ENCODE measurements around the gene LAMA4. TPM values are rescaled to one million over a fixed set of nuclear protein-coding genes. Genes with fewer than 3 reads are reported as not detected.

Gene LAMA4
- polyA plus RNA-seq, 2 of the 4 experiments (the other 2 are of a cell fraction) = 1.0 to 3.1 TPM

DNA sequence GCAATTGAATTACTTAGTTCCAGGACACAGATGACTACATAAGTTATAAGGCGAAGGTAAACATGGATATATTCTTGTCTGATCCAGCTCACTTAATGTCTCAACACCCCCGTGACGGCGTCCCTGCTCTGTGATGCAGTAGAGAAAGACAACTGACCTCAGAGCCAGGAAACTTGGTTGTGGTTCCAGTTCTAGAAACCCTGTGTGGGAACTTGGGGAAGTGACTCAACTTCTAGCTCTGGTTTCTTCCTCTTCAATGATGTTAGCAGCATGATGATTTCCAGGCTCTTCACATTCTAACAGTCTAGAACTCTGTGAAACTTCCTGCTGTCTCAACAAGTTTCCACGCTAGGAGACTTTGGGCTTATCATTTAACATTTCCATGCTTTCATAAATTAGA is 18.4 kb downstream of the LAMA4 start:
- Histone ChIP-seq H3K4me2 (no peak overlapping the region), H3K4me1 (peaks cover 15% of the 10 kb centered on the region; the same call in 1 of the 3 replicates), H3K4me3 (no peak overlapping the region), H3K9me3 (no peaks in the 10 kb centered on the region), H3K27ac (no peak overlapping the region; a peak in 1 of 6 replicates)
- DNase-seq (ENCODE audit: low read depth in 1 of 2, low spot score in 1 of 2) (no peak), FAIRE-seq (no peak), ATAC-seq (no peak)
- ChIA-PET CTCF (interaction anchor here (1.0 kb wide), 1 partner anchor 56 kb away, joined by 3 read pairs; no protein-coding TSS in a partner anchor), POLR2A (no interaction called here)
- TF ChIP-seq CBX8 (IDR thresholded peaks at IDR 0.05) = no peak
- TF ChIP-seq, protein P1, sequence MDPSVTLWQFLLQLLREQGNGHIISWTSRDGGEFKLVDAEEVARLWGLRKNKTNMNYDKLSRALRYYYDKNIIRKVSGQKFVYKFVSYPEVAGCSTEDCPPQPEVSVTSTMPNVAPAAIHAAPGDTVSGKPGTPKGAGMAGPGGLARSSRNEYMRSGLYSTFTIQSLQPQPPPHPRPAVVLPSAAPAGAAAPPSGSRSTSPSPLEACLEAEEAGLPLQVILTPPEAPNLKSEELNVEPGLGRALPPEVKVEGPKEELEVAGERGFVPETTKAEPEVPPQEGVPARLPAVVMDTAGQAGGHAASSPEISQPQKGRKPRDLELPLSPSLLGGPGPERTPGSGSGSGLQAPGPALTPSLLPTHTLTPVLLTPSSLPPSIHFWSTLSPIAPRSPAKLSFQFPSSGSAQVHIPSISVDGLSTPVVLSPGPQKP (IDR thresholded peaks at IDR 0.05; ENCODE audit: low read depth, low read length) = no peak
- TF ChIP-seq GATA3 (IDR thresholded peaks at IDR 0.05; ENCODE audit: borderline replicate concordance) = no peak
- TF ChIP-seq ZFP36 (IDR thresholded peaks at IDR 0.05; ENCODE audit: borderline replicate concordance, partially characterized antibody) = no peak
- no peak for TF ChIP-seq KDM1A (IDR thresholded peaks at IDR 0.05; ENCODE audit: low read depth)
- TF ChIP-seq, protein P2, sequence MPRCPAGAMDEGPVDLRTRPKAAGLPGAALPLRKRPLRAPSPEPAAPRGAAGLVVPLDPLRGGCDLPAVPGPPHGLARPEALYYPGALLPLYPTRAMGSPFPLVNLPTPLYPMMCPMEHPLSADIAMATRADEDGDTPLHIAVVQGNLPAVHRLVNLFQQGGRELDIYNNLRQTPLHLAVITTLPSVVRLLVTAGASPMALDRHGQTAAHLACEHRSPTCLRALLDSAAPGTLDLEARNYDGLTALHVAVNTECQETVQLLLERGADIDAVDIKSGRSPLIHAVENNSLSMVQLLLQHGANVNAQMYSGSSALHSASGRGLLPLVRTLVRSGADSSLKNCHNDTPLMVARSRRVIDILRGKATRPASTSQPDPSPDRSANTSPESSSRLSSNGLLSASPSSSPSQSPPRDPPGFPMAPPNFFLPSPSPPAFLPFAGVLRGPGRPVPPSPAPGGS (IDR thresholded peaks at IDR 0.05) = no peak
- TF ChIP-seq FOSL2 (IDR thresholded peaks at IDR 0.05) = no peak
- TF ChIP-seq FOSL2 (CRISPR knock-in tag; IDR thresholded peaks at IDR 0.05) = no peak
- no peak for TF ChIP-seq CHD4 (IDR thresholded peaks at IDR 0.05; ENCODE audit: borderline replicate concordance)
- TF ChIP-seq, protein P3, sequence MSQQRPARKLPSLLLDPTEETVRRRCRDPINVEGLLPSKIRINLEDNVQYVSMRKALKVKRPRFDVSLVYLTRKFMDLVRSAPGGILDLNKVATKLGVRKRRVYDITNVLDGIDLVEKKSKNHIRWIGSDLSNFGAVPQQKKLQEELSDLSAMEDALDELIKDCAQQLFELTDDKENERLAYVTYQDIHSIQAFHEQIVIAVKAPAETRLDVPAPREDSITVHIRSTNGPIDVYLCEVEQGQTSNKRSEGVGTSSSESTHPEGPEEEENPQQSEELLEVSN (IDR thresholded peaks at IDR 0.05; ENCODE audit: borderline replicate concordance, low read depth) = no peak
- 63% methylated on average over 5 of the region's 5 CpGs for WGBS (ENCODE audit: missing lambda C conversion rate)

DNA sequence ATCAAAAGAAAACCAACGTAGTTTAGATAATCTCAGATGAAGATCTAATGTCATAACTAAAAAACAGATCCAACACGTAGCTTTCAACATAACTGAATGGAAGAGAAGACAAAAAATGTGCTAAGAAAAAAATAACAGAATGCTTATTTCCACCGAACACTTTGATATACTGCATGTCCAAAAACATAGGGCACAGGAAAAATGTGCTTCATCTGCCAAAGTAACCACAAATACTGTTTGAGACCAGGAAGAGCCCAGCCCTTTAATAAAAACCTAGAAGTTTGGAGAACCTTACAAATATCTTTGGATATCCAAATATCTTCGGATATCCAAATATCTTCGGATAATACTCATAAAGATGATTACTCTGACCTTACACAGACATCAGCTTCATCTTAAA is 19.8 kb downstream of the LAMA4 start:
- no peak overlapping the region for H3K4me2 ChIP-seq
- FAIRE-seq (no peak), DNase-seq (ENCODE audit: low read depth in 1 of 2, low spot score in 1 of 2) (no peak), ATAC-seq (no peak)
- no peaks in the 10 kb centered on the region for H3K9me3 ChIP-seq
- no peak for TF ChIP-seq ZC3H11A (IDR thresholded peaks at IDR 0.05)
- TF ChIP-seq RCOR1 (IDR thresholded peaks at IDR 0.05; ENCODE audit: low read depth, low read length) = no peak
- no peak for TF ChIP-seq HDAC2 (IDR thresholded peaks at IDR 0.05)
- no peak for TF ChIP-seq CBX2 (IDR thresholded peaks at IDR 0.05; ENCODE audit: borderline replicate concordance, low read depth)
- H3K4me1 ChIP-seq = peaks cover 15% of the 10 kb centered on the region; the same call in 1 of the 3 replicates
- POLR2A ChIA-PET = no interaction called here
- 48% methylated on average over 5 of the region's 5 CpGs for WGBS (ENCODE audit: missing lambda C conversion rate)
- no peak overlapping the region for H3K27ac ChIP-seq
- CTCF ChIA-PET = interaction anchor here (1.1 kb wide), 1 partner anchor 19 kb away, joined by 3 read pairs; no protein-coding TSS in a partner anchor
- H3K4me3 ChIP-seq = no peak overlapping the region

DNA sequence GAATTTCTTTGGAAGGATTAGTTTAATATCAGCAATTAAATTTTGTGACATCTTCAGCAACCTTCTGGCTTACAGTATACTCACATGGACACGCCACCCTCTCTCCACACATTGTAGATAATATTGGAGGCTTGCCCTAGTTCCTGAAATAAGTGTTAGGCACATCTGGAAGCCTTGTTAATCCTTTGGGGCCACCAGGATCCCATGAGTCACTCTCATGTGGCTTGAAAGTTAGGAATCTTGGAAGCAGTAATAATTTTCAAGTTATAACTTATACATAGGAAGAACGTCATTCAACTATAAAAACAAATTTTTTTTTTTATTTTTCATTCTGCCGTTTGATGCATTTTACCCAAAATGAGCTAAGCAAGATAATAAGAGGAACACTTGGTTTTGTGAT is 20.5 kb downstream of the LAMA4 start:
- no peak overlapping the region for H3K27ac ChIP-seq
- 82% methylated on average over 3 of the region's 3 CpGs for WGBS (ENCODE audit: missing lambda C conversion rate)
- TF ChIP-seq HEYL (CRISPR knock-in tag; IDR thresholded peaks at IDR 0.05) (no peak), HDAC2 (IDR thresholded peaks at IDR 0.05) (no peak), EHF (CRISPR knock-in tag; IDR thresholded peaks at IDR 0.05) (no peak), RFX5 (IDR thresholded peaks at IDR 0.05) (no peak), POLR2AphosphoS2 (conservative IDR thresholded peaks at IDR 0.05; ENCODE audit: low read length) (no peak), RNF2 (IDR thresholded peaks at IDR 0.05; ENCODE audit: borderline replicate concordance, low read depth) (no peak), RARB (CRISPR knock-in tag; IDR thresholded peaks at IDR 0.05) (no peak), ZNF302 (CRISPR knock-in tag; IDR thresholded peaks at IDR 0.05) (no peak), NPAS2 (CRISPR knock-in tag; IDR thresholded peaks at IDR 0.05; ENCODE audit: borderline replicate concordance) (no peak), FOXS1 (CRISPR knock-in tag; IDR thresholded peaks at IDR 0.05) (no peak), TFCP2L1 (CRISPR knock-in tag; IDR thresholded peaks at IDR 0.05) (no peak)
- TF ChIP-seq, protein P4, sequence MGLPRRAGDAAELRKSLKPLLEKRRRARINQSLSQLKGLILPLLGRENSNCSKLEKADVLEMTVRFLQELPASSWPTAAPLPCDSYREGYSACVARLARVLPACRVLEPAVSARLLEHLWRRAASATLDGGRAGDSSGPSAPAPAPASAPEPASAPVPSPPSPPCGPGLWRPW (IDR thresholded peaks at IDR 0.05) = no peak
- TF ChIP-seq, protein P5, sequence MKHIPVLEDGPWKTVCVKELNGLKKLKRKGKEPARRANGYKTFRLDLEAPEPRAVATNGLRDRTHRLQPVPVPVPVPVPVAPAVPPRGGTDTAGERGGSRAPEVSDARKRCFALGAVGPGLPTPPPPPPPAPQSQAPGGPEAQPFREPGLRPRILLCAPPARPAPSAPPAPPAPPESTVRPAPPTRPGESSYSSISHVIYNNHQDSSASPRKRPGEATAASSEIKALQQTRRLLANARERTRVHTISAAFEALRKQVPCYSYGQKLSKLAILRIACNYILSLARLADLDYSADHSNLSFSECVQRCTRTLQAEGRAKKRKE (CRISPR knock-in tag; IDR thresholded peaks at IDR 0.05; ENCODE audit: low read depth) = no peak
- TF ChIP-seq, protein P6, sequence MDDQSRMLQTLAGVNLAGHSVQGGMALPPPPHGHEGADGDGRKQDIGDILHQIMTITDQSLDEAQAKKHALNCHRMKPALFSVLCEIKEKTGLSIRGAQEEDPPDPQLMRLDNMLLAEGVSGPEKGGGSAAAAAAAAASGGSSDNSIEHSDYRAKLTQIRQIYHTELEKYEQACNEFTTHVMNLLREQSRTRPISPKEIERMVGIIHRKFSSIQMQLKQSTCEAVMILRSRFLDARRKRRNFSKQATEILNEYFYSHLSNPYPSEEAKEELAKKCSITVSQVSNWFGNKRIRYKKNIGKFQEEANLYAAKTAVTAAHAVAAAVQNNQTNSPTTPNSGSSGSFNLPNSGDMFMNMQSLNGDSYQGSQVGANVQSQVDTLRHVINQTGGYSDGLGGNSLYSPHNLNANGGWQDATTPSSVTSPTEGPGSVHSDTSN (IDR thresholded peaks at IDR 0.05) = no peak
- TF ChIP-seq, protein P7, sequence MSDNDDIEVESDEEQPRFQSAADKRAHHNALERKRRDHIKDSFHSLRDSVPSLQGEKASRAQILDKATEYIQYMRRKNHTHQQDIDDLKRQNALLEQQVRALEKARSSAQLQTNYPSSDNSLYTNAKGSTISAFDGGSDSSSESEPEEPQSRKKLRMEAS (IDR thresholded peaks at IDR 0.05) = no peak
- TF ChIP-seq, protein P8, sequence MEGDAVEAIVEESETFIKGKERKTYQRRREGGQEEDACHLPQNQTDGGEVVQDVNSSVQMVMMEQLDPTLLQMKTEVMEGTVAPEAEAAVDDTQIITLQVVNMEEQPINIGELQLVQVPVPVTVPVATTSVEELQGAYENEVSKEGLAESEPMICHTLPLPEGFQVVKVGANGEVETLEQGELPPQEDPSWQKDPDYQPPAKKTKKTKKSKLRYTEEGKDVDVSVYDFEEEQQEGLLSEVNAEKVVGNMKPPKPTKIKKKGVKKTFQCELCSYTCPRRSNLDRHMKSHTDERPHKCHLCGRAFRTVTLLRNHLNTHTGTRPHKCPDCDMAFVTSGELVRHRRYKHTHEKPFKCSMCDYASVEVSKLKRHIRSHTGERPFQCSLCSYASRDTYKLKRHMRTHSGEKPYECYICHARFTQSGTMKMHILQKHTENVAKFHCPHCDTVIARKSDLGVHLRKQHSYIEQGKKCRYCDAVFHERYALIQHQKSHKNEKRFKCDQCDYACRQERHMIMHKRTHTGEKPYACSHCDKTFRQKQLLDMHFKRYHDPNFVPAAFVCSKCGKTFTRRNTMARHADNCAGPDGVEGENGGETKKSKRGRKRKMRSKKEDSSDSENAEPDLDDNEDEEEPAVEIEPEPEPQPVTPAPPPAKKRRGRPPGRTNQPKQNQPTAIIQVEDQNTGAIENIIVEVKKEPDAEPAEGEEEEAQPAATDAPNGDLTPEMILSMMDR (IDR thresholded peaks at IDR 0.05) = no peak

More for the DNA sequence above, 20.5 kb downstream of the LAMA4 start:
- Histone ChIP-seq H3K4me1 (peaks cover 15% of the 10 kb centered on the region; the same call in 1 of the 3 replicates), H3K4me3 (no peak overlapping the region), H3K9me3 (no peaks in the 10 kb centered on the region), H3K4me2 (no peak overlapping the region)
- ChIA-PET CTCF (no interaction called here), POLR2A (no interaction called here)
- FAIRE-seq = no peak
- ATAC-seq = no peak
- no peak for DNase-seq (ENCODE audit: low read depth in 1 of 2, low spot score in 1 of 2)

Measured in A549 (cell line).